KOPT-K1 (cell line): Measurements from ENCODE around the gene FBXL12.

ENCODE experiments used
- H3K27ac ChIP-seq: fragments of 200-600 bp; sonication (generic); 2 replicates; pipeline ENCODE4 v1.5.1; 2016; ENCODE audit warnings: antibody characterized with exemption, mild to moderate bottlenecking, low read depth, low read length; ENCODE audit not compliant: poor library complexity, severe bottlenecking
- H3K36me3 ChIP-seq: fragments of 200-600 bp; sonication (generic); 2 replicates; pipeline ENCODE4 v1.5.1; 2017; ENCODE audit warnings: antibody characterized with exemption, mild to moderate bottlenecking, low read length, moderate library complexity; ENCODE audit not compliant: insufficient read depth
- H3K9me3 ChIP-seq: fragments of 200-600 bp; sonication (generic); 2 replicates; pipeline ENCODE4 v1.5.1; 2017; ENCODE audit warnings: antibody characterized with exemption, low read length, mild to moderate bottlenecking; ENCODE audit not compliant: insufficient read depth, poor library complexity, severe bottlenecking

FBXL12 gene

GRCh38 chr19:9823816-9824215, 4.9 kb upstream of the FBXL12 start:
- H3K36me3 ChIP-seq = peaks cover 5% of the 10 kb centered on the region; the same call in 1 of the 2 replicates
- no peak overlapping the region for H3K27ac ChIP-seq
- no peaks in the 10 kb centered on the region for H3K9me3 ChIP-seq

GRCh38 chr19:9820034-9820433, 1.2 kb upstream of the FBXL12 start:
- peak overlapping the region; percentile 41 for H3K27ac ChIP-seq
- H3K9me3 ChIP-seq = peaks cover 17% of the 10 kb centered on the region
- H3K36me3 ChIP-seq = peaks cover 16% of the 10 kb centered on the region

- H3K9me3 ChIP-seq = peaks cover 22% of the 10 kb centered on the region
- peak overlapping the region; percentile 41 for H3K27ac ChIP-seq
- peaks cover 17% of the 10 kb centered on the region for H3K36me3 ChIP-seq
Measured at GRCh38 chr19:9819596-9819909, 674 bp upstream of the FBXL12 start.

- peaks cover 29% of the 10 kb centered on the region for H3K36me3 ChIP-seq
Measured at GRCh38 chr19:9818175-9818733, 625 bp downstream of the FBXL12 start.

GRCh38 chr19:9811139-9811538, 7.7 kb downstream of the FBXL12 start:
- H3K9me3 ChIP-seq = peaks cover 22% of the 10 kb centered on the region
- no peak overlapping the region for H3K27ac ChIP-seq
- peaks cover 64% of the 10 kb centered on the region for H3K36me3 ChIP-seq

More at GRCh38 chr19:9818175-9818733, 625 bp downstream of the FBXL12 start:
- H3K9me3 ChIP-seq = peaks cover 22% of the 10 kb centered on the region
- H3K27ac ChIP-seq = peak overlapping the region; percentile 86

GRCh38 chr19:9808855-9809824, 9.7 kb downstream of the FBXL12 start:
- Histone ChIP-seq H3K27ac (peak overlapping the region; percentile 33), H3K36me3 (peaks cover 48% of the 10 kb centered on the region), H3K9me3 (peaks cover 6% of the 10 kb centered on the region)

GRCh38 chr19:9806803-9807202, 12.1 kb downstream of the FBXL12 start:
- Histone ChIP-seq H3K9me3 (peaks cover 6% of the 10 kb centered on the region), H3K36me3 (peaks cover 38% of the 10 kb centered on the region), H3K27ac (no peak overlapping the region)

- H3K27ac ChIP-seq = no peak overlapping the region
- H3K36me3 ChIP-seq = peaks cover 5% of the 10 kb centered on the region
- no peaks in the 10 kb centered on the region for H3K9me3 ChIP-seq
Measured at GRCh38 chr19:9801976-9802375, 16.9 kb downstream of the FBXL12 start.

- Histone ChIP-seq H3K9me3 (no peaks in the 10 kb centered on the region), H3K27ac (no peak overlapping the region), H3K36me3 (no peaks in the 10 kb centered on the region)
Measured at GRCh38 chr19:9799162-9799561, 19.7 kb downstream of the FBXL12 start.

- peaks cover 5% of the 10 kb centered on the region for H3K9me3 ChIP-seq
- H3K36me3 ChIP-seq = no peaks in the 10 kb centered on the region
- no peak overlapping the region for H3K27ac ChIP-seq
Measured at GRCh38 chr19:9797871-9798270, 21.0 kb downstream of the FBXL12 start.

- H3K27ac ChIP-seq = peak overlapping the region; percentile 24
- H3K36me3 ChIP-seq = no peaks in the 10 kb centered on the region
- peaks cover 5% of the 10 kb centered on the region for H3K9me3 ChIP-seq
Measured at GRCh38 chr19:9796113-9796773, 22.6 kb downstream of the FBXL12 start.

GRCh38 chr19:9793071-9793591, 25.7 kb downstream of the FBXL12 start:
- Histone ChIP-seq H3K9me3 (peaks cover 5% of the 10 kb centered on the region), H3K27ac (peak overlapping the region; percentile 62), H3K36me3 (no peaks in the 10 kb centered on the region)

- Histone ChIP-seq H3K9me3 (peaks cover 5% of the 10 kb centered on the region), H3K27ac (peak overlapping the region; percentile 62), H3K36me3 (no peaks in the 10 kb centered on the region)
Measured at GRCh38 chr19:9792206-9793070, 26.4 kb downstream of the FBXL12 start.

- H3K27ac ChIP-seq = peak overlapping the region; percentile 62
- H3K9me3 ChIP-seq = peaks cover 5% of the 10 kb centered on the region
- H3K36me3 ChIP-seq = no peaks in the 10 kb centered on the region
Measured at GRCh38 chr19:9791552-9792205, 27.2 kb downstream of the FBXL12 start.
